Astrocyte (in vitro differentiated cells and primary cell): ENCODE data around the gene SATB2.

Source experiments
- EZH2 ChIP-seq: IDR thresholded peaks from 2 replicates; pipeline ENCODE4 v1.6.1; 2012; ENCODE audit warnings: mild to moderate bottlenecking, low read length, inconsistent platforms; ENCODE audit not compliant: insufficient read depth
- TF ChIP-seq, protein P1 (sequence below): IDR thresholded peaks from 2 replicates; pipeline ENCODE4 v1.5.1; 2011; ENCODE audit warnings: low read depth, mild to moderate bottlenecking, inconsistent platforms, low read length, moderate library complexity; ENCODE audit not compliant: insufficient read depth

DNA sequence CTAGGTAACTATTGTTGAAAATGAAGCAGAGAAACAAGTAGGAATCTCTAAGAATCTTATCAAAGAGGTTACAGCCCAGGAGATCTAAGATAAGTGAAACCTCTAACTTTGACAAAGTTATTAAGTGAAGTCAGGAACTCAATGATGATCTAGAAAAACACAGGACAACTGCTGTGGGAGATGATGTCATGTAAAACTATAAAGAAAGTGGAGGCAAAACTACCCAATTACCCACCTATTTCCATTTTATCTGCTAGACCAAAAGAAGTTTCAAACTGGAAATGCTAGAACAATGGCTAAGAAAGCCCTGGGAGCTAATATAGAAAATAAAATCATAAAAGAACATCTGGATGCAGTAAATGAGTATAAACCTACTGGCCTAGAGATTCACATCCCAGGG lies 50.3 kb downstream of the SATB2 start:
- TF ChIP-seq, protein P1, sequence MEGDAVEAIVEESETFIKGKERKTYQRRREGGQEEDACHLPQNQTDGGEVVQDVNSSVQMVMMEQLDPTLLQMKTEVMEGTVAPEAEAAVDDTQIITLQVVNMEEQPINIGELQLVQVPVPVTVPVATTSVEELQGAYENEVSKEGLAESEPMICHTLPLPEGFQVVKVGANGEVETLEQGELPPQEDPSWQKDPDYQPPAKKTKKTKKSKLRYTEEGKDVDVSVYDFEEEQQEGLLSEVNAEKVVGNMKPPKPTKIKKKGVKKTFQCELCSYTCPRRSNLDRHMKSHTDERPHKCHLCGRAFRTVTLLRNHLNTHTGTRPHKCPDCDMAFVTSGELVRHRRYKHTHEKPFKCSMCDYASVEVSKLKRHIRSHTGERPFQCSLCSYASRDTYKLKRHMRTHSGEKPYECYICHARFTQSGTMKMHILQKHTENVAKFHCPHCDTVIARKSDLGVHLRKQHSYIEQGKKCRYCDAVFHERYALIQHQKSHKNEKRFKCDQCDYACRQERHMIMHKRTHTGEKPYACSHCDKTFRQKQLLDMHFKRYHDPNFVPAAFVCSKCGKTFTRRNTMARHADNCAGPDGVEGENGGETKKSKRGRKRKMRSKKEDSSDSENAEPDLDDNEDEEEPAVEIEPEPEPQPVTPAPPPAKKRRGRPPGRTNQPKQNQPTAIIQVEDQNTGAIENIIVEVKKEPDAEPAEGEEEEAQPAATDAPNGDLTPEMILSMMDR, result no peak
- TF ChIP-seq EZH2, result no peak
